ENCODE measurements around the gene RIOK3.

DNA sequence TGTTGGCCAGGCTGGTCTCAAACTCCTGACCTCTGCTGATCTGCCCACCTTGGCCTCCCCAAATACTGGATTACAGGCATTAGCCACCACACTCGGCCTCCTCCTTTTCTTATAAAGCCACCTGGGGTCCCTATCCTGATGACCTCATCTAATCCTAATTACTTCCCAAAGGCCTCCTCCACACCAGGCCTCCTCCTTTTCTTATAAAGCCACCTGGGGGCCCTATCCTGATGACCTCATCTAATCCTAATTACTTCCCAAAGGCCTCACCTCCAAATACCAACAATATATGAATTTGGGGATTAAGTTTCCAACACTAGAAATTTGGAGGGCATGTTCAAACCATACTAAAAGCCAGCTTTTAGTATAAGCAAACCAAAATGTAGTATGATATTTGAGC is 40.6 kb downstream of the RIOK3 start:
- TF ChIP-seq, protein P1, sequence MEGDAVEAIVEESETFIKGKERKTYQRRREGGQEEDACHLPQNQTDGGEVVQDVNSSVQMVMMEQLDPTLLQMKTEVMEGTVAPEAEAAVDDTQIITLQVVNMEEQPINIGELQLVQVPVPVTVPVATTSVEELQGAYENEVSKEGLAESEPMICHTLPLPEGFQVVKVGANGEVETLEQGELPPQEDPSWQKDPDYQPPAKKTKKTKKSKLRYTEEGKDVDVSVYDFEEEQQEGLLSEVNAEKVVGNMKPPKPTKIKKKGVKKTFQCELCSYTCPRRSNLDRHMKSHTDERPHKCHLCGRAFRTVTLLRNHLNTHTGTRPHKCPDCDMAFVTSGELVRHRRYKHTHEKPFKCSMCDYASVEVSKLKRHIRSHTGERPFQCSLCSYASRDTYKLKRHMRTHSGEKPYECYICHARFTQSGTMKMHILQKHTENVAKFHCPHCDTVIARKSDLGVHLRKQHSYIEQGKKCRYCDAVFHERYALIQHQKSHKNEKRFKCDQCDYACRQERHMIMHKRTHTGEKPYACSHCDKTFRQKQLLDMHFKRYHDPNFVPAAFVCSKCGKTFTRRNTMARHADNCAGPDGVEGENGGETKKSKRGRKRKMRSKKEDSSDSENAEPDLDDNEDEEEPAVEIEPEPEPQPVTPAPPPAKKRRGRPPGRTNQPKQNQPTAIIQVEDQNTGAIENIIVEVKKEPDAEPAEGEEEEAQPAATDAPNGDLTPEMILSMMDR (IDR thresholded peaks at IDR 0.05) = no peak
- TF ChIP-seq POLR2AphosphoS5 (IDR thresholded peaks at IDR 0.05) (no peak), POLR2A (IDR thresholded peaks at IDR 0.05) (no peak)

Data from suprapubic skin (tissue), 4 donors.